HG03103 (cell line): ENCODE data around the gene EVPL.
"Not testable (repeated sequence)": the region's sequence is repeated elsewhere in the genome, so short reads cannot be mapped to it uniquely, and the experiment has no call there.

Experiments used
- ATAC-seq: cut with Tn5 transposase; IDR thresholded peaks from one replicate; pipeline ENCODE4 v1.9.1; 2021; ENCODE audit warnings: low read depth; ENCODE audit not compliant: unreplicated experiment

Gene EVPL

GRCh38 chr17:76027159-76027839, at the start of gene EVPL:
EVPL (minus strand) TSS chr17:76027306; CDS start chr17:76027198, 108 bp downstream.
- ATAC-seq = no peak

- ATAC-seq = no peak
These were observed 49.1 kb upstream of the EVPL start for GRCh38 chr17:76076146-76076764.

- ATAC-seq = no peak
These were observed 48.4 kb upstream of the EVPL start for GRCh38 chr17:76075364-76076145.

GRCh38 chr17:76074390-76075363, 47.6 kb upstream of the EVPL start, which contains the start of gene GALR2:
GALR2 (plus strand) TSS chr17:76074781; CDS start chr17:76074884, 103 bp downstream.
- no peak for ATAC-seq

GRCh38 chr17:76072148-76072858, 45.2 kb upstream of the EVPL start, which contains the start of gene SRP68:
SRP68 (minus strand) TSS chr17:76072517; CDS start chr17:76072491, 26 bp downstream.
- ATAC-seq = peak; percentile 85

- no peak for ATAC-seq
These were observed 44.5 kb upstream of the EVPL start for GRCh38 chr17:76071531-76072147.

GRCh38 chr17:76065775-76066174, 38.7 kb upstream of the EVPL start:
- no peak for ATAC-seq

- no peak for ATAC-seq
These were observed 36.9 kb upstream of the EVPL start for GRCh38 chr17:76063875-76064546.

- ATAC-seq = not testable (repeated sequence)
These were observed 31.2 kb upstream of the EVPL start for GRCh38 chr17:76058264-76058663.

- ATAC-seq = no peak
These were observed 29.8 kb upstream of the EVPL start for GRCh38 chr17:76056882-76057281.

GRCh38 chr17:76054112-76054476, 27.0 kb upstream of the EVPL start:
- ATAC-seq = no peak

- ATAC-seq = no peak
These were observed 26.4 kb upstream of the EVPL start for GRCh38 chr17:76053246-76054111.

GRCh38 chr17:76051561-76051960, 24.5 kb upstream of the EVPL start:
- no peak for ATAC-seq

GRCh38 chr17:76050538-76051467, 23.7 kb upstream of the EVPL start:
- ATAC-seq = no peak

- no peak for ATAC-seq
These were observed 22.9 kb upstream of the EVPL start for GRCh38 chr17:76049836-76050537.

- ATAC-seq = no peak
These were observed 22.1 kb upstream of the EVPL start for GRCh38 chr17:76049239-76049638.
